ENCODE data around the gene PPT2.

PPT2 gene

DNA sequence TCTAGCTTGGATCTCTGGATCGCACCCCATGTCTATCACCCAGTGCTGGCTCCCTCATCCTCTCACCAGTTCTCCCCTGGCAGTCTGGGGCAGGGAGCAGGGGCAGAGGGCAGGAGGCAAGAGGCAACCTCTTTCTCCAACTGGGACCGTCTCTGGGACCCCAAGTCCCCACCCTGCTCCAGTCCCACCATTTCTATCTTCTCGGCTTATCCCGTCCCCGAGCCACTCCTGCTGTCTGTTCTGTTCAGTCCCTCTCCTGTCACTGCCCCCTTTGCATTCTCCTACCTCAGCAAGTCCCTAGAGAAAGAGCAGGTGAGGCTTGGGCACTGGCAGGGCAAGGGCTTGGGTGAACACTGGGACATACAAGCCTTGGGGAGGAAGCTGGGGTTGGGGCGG lies 44.2 kb upstream of the PPT2 start:
- no peak for TF ChIP-seq CTCF (conservative IDR thresholded peaks at IDR 0.05)
- H3K27ac ChIP-seq, result no peak overlapping the region

- TF ChIP-seq CTCF (conservative IDR thresholded peaks at IDR 0.05), result no peak
- no peak overlapping the region for H3K27ac ChIP-seq
Observed at GRCh38 chr6:32110632-32111031, 43.3 kb upstream of the PPT2 start.

GRCh38 chr6:32111424-32112066 lies 42.4 kb upstream of the PPT2 start:
- no peak overlapping the region for H3K27ac ChIP-seq
- TF ChIP-seq CTCF (conservative IDR thresholded peaks at IDR 0.05), result no peak

- no peak overlapping the region for H3K27ac ChIP-seq
- no peak for TF ChIP-seq CTCF (conservative IDR thresholded peaks at IDR 0.05)
Observed at GRCh38 chr6:32112431-32112980, 41.4 kb upstream of the PPT2 start.

DNA sequence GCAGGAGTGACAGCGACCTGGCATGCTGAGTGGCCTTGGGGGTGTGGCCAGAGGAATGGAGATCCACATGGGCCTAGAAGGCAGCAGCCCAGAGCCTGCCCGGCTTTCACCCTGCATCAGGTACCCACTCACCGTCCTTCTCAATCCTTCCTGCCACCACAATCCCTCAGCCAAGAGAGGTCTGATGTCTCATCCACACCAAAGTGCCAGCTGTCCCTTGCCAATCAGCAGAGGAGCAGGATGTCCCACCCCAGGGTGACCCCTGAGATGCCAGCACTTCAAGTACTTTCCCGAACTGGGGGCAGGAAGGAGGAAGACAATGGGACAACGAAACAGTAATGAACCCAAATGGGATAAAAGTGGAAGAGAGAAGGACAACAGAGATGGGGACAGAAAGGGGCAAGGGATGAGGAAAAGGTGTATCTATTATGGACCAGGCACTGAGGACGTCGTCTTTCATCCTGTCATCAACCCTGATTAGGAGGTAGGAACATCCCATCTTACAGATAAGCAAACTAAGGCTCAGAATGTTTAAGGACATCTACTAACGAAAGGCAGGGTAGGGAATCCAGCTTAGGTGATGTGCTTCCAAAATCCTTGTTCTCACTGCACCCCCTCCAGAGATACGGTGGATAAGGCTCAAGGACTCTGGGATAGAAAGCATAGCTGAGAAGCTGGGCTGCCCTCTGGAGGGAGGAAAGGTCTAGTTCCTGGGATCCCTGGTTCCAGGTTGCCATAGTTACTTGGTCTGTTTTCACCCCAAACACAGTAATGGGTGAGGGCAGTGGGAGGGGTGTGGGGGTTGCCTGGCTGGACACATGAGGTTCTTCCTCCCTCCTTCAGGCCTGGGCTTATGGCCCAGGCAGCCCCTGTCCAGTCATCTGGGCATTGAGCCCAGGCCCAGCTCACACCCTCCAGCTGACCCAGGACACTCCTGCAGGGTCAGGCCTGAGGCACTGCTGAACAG lies 40.3 kb upstream of the PPT2 start:
- no peak overlapping the region for H3K27ac ChIP-seq
- TF ChIP-seq CTCF (conservative IDR thresholded peaks at IDR 0.05), result no peak

DNA sequence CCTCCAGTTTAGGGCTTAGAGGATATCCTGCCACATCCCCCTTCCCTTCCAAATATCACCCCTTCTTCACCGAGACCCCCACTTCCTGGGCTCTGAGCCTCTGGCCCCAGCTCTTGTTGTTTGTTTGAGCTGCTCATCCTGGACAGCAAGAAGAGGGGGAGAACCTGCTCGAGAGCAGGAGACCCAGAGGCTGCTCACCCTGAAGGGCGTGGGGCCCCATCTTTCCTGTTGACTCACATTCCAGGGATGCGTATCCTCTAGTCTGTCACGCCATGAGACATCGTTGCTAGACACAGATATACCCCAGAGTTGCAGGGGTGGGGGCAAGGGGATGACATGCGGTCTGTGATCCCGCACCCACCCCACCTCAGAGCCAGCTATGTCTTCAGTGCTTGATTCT lies 39.1 kb upstream of the PPT2 start:
- H3K27ac ChIP-seq, result no peak overlapping the region
- TF ChIP-seq CTCF (conservative IDR thresholded peaks at IDR 0.05), result no peak

GRCh38 chr6:32115623-32116022 lies 38.3 kb upstream of the PPT2 start:
- H3K27ac ChIP-seq, result no peak overlapping the region
- TF ChIP-seq CTCF (conservative IDR thresholded peaks at IDR 0.05), result no peak

Measured in VCaP (cell line).